HTR-8/SVneo (cell line): ENCODE measurements around the gene MYO3A.
"Not testable (repeated sequence)": the region's sequence is repeated elsewhere in the genome, so short reads cannot be mapped to it uniquely, and the experiment has no call there.

ENCODE experiments used
- DNase-seq: peaks from one replicate; pipeline ENCODE4 v3.0.0; 2011; ENCODE audit warnings: low spot score, mixed read lengths; ENCODE audit not compliant: insufficient read length
- FAIRE-seq: peaks from 2 replicates; lab custom pipeline; 2011; peaks lifted over from hg19 to GRCh38; lab: Jason Lieb, UNC

The MYO3A gene

GRCh38 chr10:26081459-26081858, 147.4 kb downstream of the MYO3A start:
- DNase-seq: no peak
- no peak for FAIRE-seq

DNA sequence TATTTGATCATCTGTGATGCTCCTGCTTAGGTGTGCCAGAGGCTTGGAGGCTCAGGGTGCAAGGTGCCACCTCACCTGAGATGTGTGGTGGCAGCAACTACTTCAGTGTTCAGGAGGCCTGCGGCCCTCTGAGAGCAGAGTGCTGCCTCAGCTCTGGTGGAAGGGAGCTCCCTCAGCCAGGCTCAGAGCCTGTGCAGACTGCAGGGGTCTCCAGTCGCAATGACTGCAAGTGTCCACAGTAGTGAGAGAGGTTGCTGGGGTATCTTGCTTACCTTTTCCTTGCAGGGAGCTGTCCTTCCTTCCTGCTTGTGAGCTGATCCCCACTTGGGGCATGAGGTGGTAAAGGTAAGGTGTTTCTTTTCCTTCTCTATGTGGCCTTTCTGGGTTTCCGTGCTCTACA, 151.5 kb downstream of the MYO3A start:
- FAIRE-seq (no peak), DNase-seq (no peak)

DNA sequence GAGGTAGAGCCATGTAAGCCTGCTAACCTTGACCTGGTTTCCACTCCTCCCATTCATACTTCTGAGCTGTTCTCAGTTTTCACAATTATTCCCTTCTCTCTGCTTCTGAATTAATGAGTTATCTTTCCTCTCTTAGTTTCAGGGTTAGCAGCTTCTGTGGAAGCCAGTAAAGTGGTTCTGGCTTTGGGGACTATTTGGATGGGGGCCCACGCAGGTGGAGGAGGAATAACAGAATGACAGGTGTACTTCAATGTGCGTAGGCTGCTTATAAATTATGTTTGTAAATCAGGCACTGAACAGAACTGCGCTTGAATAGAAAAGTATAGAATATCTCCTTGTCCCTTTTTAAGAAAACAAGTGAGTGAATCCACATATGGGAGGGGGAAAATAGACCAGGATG, 153.6 kb downstream of the MYO3A start:
- DNase-seq: no peak
- no peak for FAIRE-seq

DNA sequence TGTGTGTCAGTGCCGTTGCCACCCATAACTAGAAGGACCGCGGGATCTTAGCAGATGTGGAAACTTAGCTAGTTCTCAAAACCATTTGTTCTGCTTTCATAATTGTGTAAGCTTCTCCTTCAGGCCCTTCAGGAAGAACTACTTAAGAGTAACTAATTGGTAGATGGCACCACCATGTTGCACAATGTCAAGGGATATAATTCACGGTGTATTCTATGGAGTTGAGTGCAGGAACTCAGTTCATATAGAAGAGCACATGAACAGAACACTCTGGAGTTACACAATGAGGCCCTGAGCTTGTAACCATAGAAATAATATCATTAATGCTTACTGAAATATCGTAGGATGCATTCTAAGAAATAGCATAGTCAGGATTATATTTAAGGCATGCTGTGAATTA, 156.0 kb downstream of the MYO3A start:
- no peak for DNase-seq

DNA sequence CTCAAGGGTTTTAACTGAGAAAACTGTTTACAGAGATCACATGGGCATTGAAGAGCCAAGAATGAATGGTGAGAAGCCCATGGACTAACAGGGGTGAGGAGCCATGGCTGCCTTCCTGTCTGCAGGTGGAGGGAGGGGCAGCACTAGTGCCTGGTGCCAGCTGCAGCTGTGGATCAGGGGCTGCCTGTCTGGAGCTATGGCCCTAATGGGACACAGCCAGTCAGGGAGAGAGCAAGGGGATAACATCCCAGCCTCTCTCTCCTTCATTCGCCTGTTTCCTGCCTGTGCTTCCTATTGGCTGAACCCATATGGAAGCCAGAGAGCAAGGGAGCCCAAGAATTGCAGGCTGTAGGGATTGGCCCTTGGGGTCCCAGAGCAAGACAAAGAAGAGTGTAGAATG, 156.7 kb downstream of the MYO3A start:
- no peak for FAIRE-seq
- no peak for DNase-seq

More for the DNA sequence above, 156.0 kb downstream of the MYO3A start:
- no peak for FAIRE-seq

DNA sequence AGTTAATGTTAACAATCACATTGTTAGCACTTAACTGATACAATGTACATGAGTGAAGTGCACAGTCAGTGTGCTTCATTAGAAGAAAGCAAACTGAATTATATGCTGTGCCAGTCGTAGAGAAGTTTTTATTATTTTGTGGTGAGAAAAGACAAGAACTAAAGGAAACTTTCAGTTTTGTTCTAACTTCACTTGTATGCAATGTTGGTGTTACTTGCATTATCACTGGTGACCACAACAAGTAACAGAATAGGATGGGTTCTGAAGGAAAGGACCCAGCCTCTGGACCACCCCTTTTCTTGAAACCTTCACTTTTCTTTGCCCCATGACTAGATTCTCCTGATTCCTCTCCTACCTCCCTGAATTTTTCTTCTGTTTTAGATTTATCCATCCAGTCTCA, 159.2 kb downstream of the MYO3A start:
- DNase-seq: no peak
- FAIRE-seq: no peak

DNA sequence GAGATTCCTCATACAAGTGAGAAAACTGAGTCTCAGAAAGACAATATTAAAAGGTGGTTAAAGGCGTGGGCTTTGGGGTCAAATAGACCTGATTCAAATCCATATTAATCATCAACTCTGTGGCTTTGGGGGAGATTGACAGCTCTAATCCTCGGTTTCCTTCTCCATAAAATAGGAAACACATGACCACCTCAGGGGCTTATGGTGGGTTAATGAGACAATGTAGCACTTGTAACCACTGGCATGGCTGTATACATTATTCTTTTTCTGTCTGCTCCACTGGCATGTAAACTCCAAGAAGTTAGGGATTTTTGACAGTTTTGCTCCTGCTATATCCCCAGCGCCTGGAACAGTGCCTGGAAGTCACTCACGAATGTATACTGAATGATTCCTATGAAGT, 161.8 kb downstream of the MYO3A start:
- DNase-seq (no peak), FAIRE-seq (no peak)

DNA sequence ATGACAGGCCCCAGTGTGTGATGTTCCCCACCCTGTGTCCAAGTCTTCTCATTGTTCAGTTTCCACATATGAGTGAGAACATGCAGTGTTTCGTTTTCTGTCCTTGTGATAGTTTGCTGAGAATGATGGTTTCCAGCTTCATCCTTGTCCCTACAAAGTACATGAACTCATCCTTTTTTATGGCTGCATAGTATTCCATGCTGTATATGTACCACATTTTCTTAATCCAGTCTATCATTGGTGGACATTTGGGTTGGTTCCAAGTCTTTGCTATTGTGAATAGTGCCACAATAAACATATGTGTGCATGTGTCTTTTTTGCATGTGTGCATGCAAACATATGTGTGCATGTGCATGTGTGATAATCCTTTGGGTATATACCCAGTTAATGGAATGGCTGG, 163.5 kb downstream of the MYO3A start:
- FAIRE-seq: not testable (repeated sequence)

DNA sequence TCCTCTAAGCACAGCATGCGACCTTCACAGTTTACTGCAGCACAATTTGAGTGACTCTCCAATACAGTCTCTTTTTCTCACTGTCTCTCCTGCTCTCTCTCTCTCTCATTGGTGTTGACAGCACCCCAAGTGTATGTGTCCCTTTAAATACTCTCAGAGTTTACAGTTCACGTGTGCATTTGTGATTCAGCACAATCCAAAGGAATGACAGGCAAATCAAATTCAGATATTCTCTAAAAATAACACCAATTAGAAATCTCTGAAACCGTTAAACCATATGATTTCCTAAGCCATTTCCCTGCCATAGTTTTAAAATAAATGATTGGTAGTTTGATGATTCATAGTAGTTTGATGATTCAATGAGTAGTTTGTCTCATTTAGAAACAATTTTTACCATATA, 178.5 kb downstream of the MYO3A start:
- no peak for FAIRE-seq
- DNase-seq: no peak

More for the DNA sequence above, 163.5 kb downstream of the MYO3A start:
- DNase-seq: not testable (repeated sequence)

DNA sequence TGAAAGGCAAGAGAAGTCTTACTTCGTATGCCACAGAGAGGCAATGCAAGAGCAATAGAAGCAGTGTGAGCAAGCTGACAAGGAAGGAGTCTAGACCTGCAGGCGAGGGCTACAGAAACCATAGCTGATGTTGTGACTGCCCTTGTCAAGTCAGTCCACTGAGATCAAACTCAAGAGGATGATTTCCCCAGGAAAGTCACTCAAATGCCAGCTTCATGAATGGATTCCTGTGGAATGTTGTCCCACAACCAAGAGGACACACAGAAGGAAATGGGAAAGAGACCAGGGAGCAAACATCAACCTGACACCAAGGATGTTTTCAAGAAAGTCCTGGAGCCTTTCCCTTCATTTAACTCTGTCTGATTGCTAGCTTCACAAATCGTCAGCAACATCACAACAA, 204.6 kb downstream of the MYO3A start:
- FAIRE-seq (no peak), DNase-seq (no peak)

GRCh38 chr10:26156019-26156418, 222.0 kb downstream of the MYO3A start:
- DNase-seq (no peak), FAIRE-seq (no peak)

DNA sequence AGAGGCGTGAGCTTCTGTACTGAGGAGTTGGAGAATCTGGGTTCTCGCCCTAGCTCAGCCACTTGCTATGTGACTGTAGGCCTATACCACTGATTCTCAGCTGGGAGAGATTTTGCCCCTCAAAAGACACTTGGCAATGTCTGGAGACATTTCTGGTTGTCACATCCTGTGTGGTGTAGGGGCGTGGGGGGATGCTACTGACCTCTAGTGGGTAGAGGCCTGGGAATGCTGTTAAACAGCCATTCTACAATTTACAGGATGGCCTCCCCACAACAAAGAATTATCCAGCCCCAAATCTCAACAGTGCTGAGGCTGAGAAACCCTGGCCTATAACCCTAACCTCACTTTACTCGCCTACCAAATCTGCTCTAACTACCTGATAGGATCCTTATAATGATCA, 223.7 kb downstream of the MYO3A start:
- no peak for FAIRE-seq

DNA sequence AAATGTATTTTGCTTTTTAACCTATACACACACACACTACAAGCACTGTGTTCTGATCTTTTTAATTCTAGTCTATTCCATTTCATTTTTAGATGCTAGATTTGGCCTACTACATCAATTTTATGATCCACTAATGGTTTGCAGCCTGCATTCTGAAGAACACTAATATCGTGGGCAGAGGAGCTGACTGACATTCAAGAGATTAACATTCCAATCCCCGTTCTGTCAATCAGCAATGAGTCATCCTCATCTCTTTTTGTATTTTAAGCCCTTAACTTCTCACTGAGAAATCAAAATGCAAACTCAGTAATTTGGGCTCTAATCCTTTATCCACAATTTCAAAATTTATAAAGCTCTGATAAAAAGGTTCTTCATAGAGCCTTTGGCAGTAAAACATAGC, 235.4 kb downstream of the MYO3A start:
- no peak for DNase-seq

More for the DNA sequence above, 223.7 kb downstream of the MYO3A start:
- no peak for DNase-seq

GRCh38 chr10:26172131-26172530, 238.1 kb downstream of the MYO3A start:
- FAIRE-seq (no peak), DNase-seq (no peak)

More for the DNA sequence above, 235.4 kb downstream of the MYO3A start:
- FAIRE-seq: no peak

DNA sequence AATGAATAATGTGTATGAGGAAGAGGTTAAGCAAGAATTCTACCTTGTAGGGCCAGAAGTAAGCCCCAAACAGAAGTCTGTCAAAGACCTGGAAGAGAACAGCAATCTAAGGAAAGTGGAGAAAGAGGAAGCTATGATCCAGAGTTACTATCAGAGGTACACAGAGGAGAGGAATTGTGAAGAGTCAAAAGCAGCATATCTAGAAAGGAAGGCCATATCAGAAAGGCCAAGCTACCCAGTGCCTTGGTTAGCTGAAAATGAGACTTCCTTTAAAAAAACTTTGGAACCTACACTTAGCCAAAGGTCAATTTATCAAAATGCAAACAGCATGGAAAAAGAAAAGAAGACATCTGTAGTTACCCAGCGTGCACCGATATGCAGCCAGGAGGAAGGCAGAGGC, 239.8 kb downstream of the MYO3A start:
- FAIRE-seq: no peak

GRCh38 chr10:26177341-26177740, 243.3 kb downstream of the MYO3A start:
- no peak for FAIRE-seq
- no peak for DNase-seq

More for the DNA sequence above, 239.8 kb downstream of the MYO3A start:
- DNase-seq: no peak

GRCh38 chr10:26194275-26194674, 260.2 kb downstream of the MYO3A start:
- DNase-seq (no peak), FAIRE-seq (no peak)

DNA sequence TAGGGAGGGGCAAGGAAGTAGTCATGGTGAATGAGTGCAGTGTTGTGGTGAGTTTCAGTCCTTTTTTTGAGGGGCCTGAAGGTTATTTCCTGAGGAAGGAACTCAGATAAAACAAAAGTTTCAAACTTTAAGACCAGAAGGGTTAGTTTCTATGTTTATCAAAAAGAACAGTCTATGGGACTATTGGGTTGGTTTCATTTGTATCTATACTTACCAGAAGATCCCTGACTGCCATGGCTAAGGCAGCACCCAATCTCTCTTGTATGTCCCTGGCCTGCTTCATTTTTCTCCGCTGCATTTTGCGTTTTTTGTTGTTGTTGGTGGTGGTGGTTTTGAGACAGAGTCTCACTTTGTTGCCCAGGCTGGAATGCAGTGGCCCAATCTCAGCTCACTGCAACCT, 263.2 kb downstream of the MYO3A start:
- FAIRE-seq (no peak), DNase-seq (no peak)

- FAIRE-seq (no peak), DNase-seq (no peak)
Measured at GRCh38 chr10:26198119-26198518, 264.1 kb downstream of the MYO3A start.

- DNase-seq: no peak
- FAIRE-seq: no peak
Measured at GRCh38 chr10:26199841-26200240, 265.8 kb downstream of the MYO3A start.

GRCh38 chr10:26205223-26205622, 271.2 kb downstream of the MYO3A start:
- no peak for FAIRE-seq
- no peak for DNase-seq

DNA sequence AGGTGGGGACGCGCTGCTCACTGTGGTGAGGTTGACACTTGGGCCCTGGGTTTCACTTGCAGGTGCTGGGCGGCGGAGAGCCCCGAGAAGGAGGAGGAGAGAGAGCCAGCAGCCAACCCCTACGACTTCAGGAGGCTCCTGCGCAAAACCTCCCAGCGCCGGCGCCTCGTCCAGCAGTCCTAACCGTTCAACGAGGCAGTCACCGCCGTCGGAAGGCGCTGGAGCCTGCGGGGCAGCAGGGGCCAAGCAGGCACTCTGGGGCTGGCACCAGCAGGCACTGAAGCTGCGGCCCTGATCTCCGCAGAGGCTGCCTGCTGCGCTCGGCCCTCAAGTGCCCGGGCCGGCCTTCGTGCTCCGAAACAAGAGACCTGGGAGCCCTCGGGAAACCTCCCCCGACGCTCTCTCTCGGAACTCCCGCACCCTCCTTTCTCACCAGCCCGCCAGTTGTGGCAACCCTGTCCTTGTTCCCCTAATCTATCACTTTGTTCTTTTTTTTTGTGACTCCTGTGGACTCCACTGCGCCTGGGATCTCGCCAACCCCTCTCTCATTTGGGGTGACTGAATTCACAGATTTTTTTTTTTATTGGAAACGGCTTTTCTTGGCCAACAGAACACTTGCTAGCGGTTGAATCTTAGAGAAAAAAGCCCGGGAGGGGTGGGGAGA, 277.9 kb downstream of the MYO3A start:
- no peak for FAIRE-seq
- DNase-seq: no peak
